ENCODE results near the gene SDF2L1.

Gene SDF2L1

GRCh38 chr22:21628386-21629254, 13.5 kb upstream of the SDF2L1 start:
- no peak for DNase-seq (ENCODE audit: low read depth)
- no peak for TF ChIP-seq CTCF (IDR thresholded peaks at IDR 0.05; ENCODE audit: insufficient read depth, low read depth, low read length, missing control alignments)
- peak overlapping the region; percentile 90 for H3K4me3 ChIP-seq (ENCODE audit: low read depth, low read length)

GRCh38 chr22:21629255-21630149, 12.6 kb upstream of the SDF2L1 start, which contains the start of gene YDJC:
TSS of gene YDJC (minus strand) at chr22:21630022. CDS start at chr22:21630014, 8 bp downstream.
- peak; percentile 98 for DNase-seq (ENCODE audit: low read depth)
- TF ChIP-seq CTCF (IDR thresholded peaks at IDR 0.05; ENCODE audit: insufficient read depth, low read depth, low read length, missing control alignments): peak; percentile 72
- H3K4me3 ChIP-seq (ENCODE audit: low read depth, low read length): peak within 1 kb of the TSS; percentile 90

- TF ChIP-seq CTCF (IDR thresholded peaks at IDR 0.05; ENCODE audit: insufficient read depth, low read depth, low read length, missing control alignments): no peak
- H3K4me3 ChIP-seq (ENCODE audit: low read depth, low read length): no peak overlapping the region
- no peak for DNase-seq (ENCODE audit: low read depth)
Observed at GRCh38 chr22:21631025-21631424, 11.1 kb upstream of the SDF2L1 start.

DNA sequence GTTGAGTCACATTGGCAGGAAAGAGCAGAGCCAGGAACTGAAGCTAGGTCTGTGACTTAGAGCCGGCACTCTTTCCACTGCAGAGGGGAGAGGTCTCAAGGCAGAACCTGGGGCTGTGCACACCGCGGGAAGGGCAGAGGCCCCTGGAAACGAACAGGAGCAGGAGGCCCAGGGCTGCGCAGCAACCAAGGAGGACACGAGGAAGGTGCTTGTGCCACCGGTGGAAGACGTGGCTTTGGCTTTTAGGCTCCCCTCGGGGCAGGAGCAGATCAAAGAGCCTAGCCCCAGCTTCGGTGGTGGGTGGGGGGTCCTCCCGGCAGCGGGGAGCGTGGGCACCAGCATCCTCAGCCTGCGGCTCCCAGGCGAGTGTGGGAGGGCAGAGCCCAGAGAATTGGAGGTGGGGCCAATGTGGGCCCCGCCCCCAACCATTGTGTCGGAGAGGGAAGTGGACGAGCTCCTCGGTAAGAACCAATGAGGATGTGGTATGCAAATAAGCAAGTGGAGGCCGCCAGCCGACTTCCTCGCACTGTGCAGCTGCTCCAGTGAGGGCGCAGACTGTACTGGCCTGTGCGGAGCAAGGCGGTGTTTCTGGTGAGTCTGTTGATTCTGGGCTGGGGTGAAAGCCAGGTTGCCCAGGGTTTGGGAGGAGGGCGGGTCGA, 9.7 kb upstream of the SDF2L1 start, which contains the start of gene CCDC116:
CCDC116 (plus strand) TSS at position 524 of the 659 bp plus-strand sequence. CDS start 422 bp downstream, outside the sequence.
- DNase-seq (ENCODE audit: low read depth): peak; percentile 54
- H3K4me3 ChIP-seq (ENCODE audit: low read depth, low read length): no peak within 1 kb of the TSS
- TF ChIP-seq CTCF (IDR thresholded peaks at IDR 0.05; ENCODE audit: insufficient read depth, low read depth, low read length, missing control alignments): no peak

- H3K4me3 ChIP-seq (ENCODE audit: low read depth, low read length): no peak overlapping the region
- no peak for TF ChIP-seq CTCF (IDR thresholded peaks at IDR 0.05; ENCODE audit: insufficient read depth, low read depth, low read length, missing control alignments)
- DNase-seq (ENCODE audit: low read depth): no peak
Observed at GRCh38 chr22:21632931-21633330, 9.2 kb upstream of the SDF2L1 start.

- no peak for TF ChIP-seq CTCF (IDR thresholded peaks at IDR 0.05; ENCODE audit: insufficient read depth, low read depth, low read length, missing control alignments)
- no peak for DNase-seq (ENCODE audit: low read depth)
- no peak overlapping the region for H3K4me3 ChIP-seq (ENCODE audit: low read depth, low read length)
Observed at GRCh38 chr22:21633481-21633880, 8.6 kb upstream of the SDF2L1 start.

Measured in GM12865 (cell line).